ENCODE data around the gene ASS1. TPM values are rescaled to one million over a fixed set of nuclear protein-coding genes. Genes with fewer than 3 reads are reported as not detected.

The ASS1 gene
- total and polyA plus RNA-seq, 2 donors (not counting 1 experiment from before 2014, with no cell fraction given), result 44.7 to 223 TPM

DNA sequence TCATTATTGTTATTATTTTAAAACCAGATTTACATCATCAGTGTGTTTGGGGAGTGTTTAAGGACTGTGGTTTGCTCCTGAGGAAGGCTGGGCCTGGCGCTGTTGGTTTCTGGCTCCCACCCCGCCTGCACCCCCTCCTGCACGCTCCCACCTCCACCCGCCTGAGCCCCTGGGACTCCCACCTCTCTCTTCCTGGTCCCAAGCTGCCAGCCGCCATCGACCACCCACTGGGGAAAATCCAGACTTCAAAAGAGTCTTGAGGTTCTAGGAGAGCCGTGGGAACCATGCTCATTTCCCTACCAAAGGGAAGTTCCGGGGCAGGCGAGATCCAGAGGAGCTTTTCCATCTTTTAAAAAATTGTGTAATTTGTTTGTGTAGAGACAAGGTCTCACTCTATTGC lies 99.6 kb downstream of the ASS1 start:
- Histone ChIP-seq H3K9ac (ENCODE audit: insufficient read depth, low read length) (no peak overlapping the region), H4K20me1 (ENCODE audit: control insufficient read depth, extremely low read depth, insufficient read depth, low read length) (no peaks in the 10 kb centered on the region), H3K9me3 (ENCODE audit: control insufficient read depth, insufficient read depth, low read depth, low read length) (no peaks in the 10 kb centered on the region), H2AFZ (ENCODE audit: low read length) (no peak overlapping the region), H3K36me3 (ENCODE audit: control insufficient read depth, insufficient read depth, low read length) (no peaks in the 10 kb centered on the region), H3K4me2 (ENCODE audit: extremely low read depth, insufficient read depth, low read length) (no peak overlapping the region), H3K27me3 (ENCODE audit: control insufficient read depth, insufficient read depth, low read length) (peaks cover 2% of the 10 kb centered on the region), H3K4me3 (replicated peaks in 1 of 4; ENCODE audit: control extremely low read depth in 1 of 4, insufficient read depth in 1 of 4, low read depth in 3 of 4, low read length in 4 of 4) (no peak overlapping the region), H3K27ac (ENCODE audit: insufficient read depth, low read length) (no peak overlapping the region), H3K79me2 (ENCODE audit: control insufficient read depth, insufficient read depth, low read length) (no peaks in the 10 kb centered on the region), H3K4me1 (ENCODE audit: control insufficient read depth, extremely low read depth, insufficient read depth, low read length) (no peaks in the 10 kb centered on the region)
- TF ChIP-seq, protein P1, sequence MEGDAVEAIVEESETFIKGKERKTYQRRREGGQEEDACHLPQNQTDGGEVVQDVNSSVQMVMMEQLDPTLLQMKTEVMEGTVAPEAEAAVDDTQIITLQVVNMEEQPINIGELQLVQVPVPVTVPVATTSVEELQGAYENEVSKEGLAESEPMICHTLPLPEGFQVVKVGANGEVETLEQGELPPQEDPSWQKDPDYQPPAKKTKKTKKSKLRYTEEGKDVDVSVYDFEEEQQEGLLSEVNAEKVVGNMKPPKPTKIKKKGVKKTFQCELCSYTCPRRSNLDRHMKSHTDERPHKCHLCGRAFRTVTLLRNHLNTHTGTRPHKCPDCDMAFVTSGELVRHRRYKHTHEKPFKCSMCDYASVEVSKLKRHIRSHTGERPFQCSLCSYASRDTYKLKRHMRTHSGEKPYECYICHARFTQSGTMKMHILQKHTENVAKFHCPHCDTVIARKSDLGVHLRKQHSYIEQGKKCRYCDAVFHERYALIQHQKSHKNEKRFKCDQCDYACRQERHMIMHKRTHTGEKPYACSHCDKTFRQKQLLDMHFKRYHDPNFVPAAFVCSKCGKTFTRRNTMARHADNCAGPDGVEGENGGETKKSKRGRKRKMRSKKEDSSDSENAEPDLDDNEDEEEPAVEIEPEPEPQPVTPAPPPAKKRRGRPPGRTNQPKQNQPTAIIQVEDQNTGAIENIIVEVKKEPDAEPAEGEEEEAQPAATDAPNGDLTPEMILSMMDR (conservative IDR thresholded peaks at IDR 0.05 in 1 of 2, IDR thresholded peaks at IDR 0.05 in 1 of 2; ENCODE audit: low read depth in 1 of 2, low read length in 2 of 2), result no peak
- no peak for TF ChIP-seq EZH2 (IDR thresholded peaks at IDR 0.05; ENCODE audit: low read length, missing control alignments)
- no peak for DNase-seq (ENCODE audit: low read depth in 2 of 2)

DNA sequence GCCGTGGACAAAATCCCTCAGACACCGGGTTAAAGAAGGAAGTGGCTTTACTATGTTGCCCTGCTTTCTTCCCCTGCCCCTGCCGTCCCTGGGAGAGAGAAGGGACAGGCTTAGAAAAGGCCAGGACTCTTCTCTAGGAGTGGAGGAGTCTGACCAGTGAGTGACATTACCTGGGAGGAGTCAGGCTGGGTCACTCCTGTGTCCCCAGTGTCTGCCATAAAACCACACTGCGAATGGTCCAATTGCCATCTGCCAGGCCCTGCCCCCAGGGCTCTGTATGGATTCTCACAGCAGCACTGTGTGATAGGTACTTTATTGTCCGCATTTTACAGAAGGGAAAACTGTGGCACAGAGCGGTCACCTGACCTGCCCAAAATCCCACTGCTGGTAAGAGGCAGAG lies 103.3 kb downstream of the ASS1 start:
- Histone ChIP-seq H3K4me2 (ENCODE audit: extremely low read depth, insufficient read depth, low read length) (no peak overlapping the region), H3K27ac (ENCODE audit: insufficient read depth, low read length) (no peak overlapping the region), H2AFZ (ENCODE audit: low read length) (no peak overlapping the region)

DNA sequence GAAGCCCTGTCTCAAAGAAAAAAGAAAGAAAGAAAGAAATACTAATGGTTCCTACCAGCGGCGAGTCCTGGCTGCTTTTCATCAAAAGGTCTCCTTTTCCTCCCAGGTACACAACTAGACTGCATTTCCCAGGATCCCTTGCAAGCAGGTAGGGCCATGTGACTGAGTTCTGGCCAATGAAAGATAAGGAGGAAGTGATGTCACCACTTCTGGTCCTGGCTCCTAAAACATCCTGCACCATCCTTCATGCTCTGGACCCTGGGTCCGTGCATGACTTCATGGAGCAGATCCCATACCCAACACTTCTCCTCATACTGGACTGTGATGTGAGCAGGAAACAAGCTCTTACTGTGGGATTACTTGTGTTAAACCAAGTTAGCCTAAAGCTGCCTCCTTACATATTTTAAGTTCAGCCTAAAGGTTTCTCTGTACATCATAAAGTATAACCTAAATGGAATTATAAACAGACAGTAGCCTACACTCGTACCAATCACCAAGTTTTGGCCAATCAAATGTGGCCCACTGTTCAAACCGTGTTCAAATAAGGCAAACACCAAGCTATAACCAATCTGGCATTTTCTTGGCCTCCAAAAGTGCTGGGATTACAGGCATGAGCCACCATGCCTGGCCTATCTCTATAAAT lies 104.5 kb downstream of the ASS1 start:
- Histone ChIP-seq H3K4me3 (replicated peaks in 1 of 4; ENCODE audit: control extremely low read depth in 1 of 4, insufficient read depth in 1 of 4, low read depth in 3 of 4, low read length in 4 of 4) (no peak overlapping the region), H3K79me2 (ENCODE audit: control insufficient read depth, insufficient read depth, low read length) (no peaks in the 10 kb centered on the region)
- no peak for DNase-seq (ENCODE audit: low read depth in 2 of 2)

More for the DNA sequence above, 103.3 kb downstream of the ASS1 start:
- Histone ChIP-seq H3K9ac (ENCODE audit: insufficient read depth, low read length) (no peak overlapping the region), H3K4me3 (replicated peaks in 1 of 4; ENCODE audit: control extremely low read depth in 1 of 4, insufficient read depth in 1 of 4, low read depth in 3 of 4, low read length in 4 of 4) (no peak overlapping the region), H3K27me3 (ENCODE audit: control insufficient read depth, insufficient read depth, low read length) (no peaks in the 10 kb centered on the region), H3K9me3 (ENCODE audit: control insufficient read depth, insufficient read depth, low read depth, low read length) (no peaks in the 10 kb centered on the region), H3K79me2 (ENCODE audit: control insufficient read depth, insufficient read depth, low read length) (no peaks in the 10 kb centered on the region), H4K20me1 (ENCODE audit: control insufficient read depth, extremely low read depth, insufficient read depth, low read length) (no peaks in the 10 kb centered on the region), H3K4me1 (ENCODE audit: control insufficient read depth, extremely low read depth, insufficient read depth, low read length) (no peaks in the 10 kb centered on the region), H3K36me3 (ENCODE audit: control insufficient read depth, insufficient read depth, low read length) (no peaks in the 10 kb centered on the region)
- DNase-seq (ENCODE audit: low read depth in 2 of 2), result no peak
- no peak for TF ChIP-seq EZH2 (IDR thresholded peaks at IDR 0.05; ENCODE audit: low read length, missing control alignments)
- TF ChIP-seq, protein P1 (conservative IDR thresholded peaks at IDR 0.05 in 1 of 2, IDR thresholded peaks at IDR 0.05 in 1 of 2; ENCODE audit: low read depth in 1 of 2, low read length in 2 of 2), result no peak

More for the DNA sequence above, 104.5 kb downstream of the ASS1 start:
- Histone ChIP-seq H3K9ac (ENCODE audit: insufficient read depth, low read length) (no peak overlapping the region), H3K4me1 (ENCODE audit: control insufficient read depth, extremely low read depth, insufficient read depth, low read length) (no peaks in the 10 kb centered on the region), H3K27ac (ENCODE audit: insufficient read depth, low read length) (no peak overlapping the region), H3K36me3 (ENCODE audit: control insufficient read depth, insufficient read depth, low read length) (no peaks in the 10 kb centered on the region), H2AFZ (ENCODE audit: low read length) (no peak overlapping the region), H4K20me1 (ENCODE audit: control insufficient read depth, extremely low read depth, insufficient read depth, low read length) (no peaks in the 10 kb centered on the region), H3K4me2 (ENCODE audit: extremely low read depth, insufficient read depth, low read length) (no peak overlapping the region), H3K27me3 (ENCODE audit: control insufficient read depth, insufficient read depth, low read length) (no peaks in the 10 kb centered on the region), H3K9me3 (ENCODE audit: control insufficient read depth, insufficient read depth, low read depth, low read length) (no peaks in the 10 kb centered on the region)
- no peak for TF ChIP-seq EZH2 (IDR thresholded peaks at IDR 0.05; ENCODE audit: low read length, missing control alignments)
- TF ChIP-seq, protein P1 (conservative IDR thresholded peaks at IDR 0.05 in 1 of 2, IDR thresholded peaks at IDR 0.05 in 1 of 2; ENCODE audit: low read depth in 1 of 2, low read length in 2 of 2), result no peak

Other genes starting within 250 kb of the ASS1 start
- under 0.01 TPM in 2 replicates for gene HMCN2, start 179.2 kb upstream of the ASS1 start, total RNA-seq
- gene HMCN2, start 179.2 kb upstream of the ASS1 start, polyA plus RNA-seq, result not detected in 2 replicates
- gene FUBP3, start 134.6 kb downstream of the ASS1 start, total RNA-seq, result 33.6 and 36.2 TPM in 2 replicates
- 35.7 and 43.2 TPM in 2 replicates for gene FUBP3, start 134.6 kb downstream of the ASS1 start, polyA plus RNA-seq
- gene PRDM12, start 219.6 kb downstream of the ASS1 start, total RNA-seq, result not detected in 2 replicates
- gene PRDM12, start 219.6 kb downstream of the ASS1 start, polyA plus RNA-seq, result 0.02 TPM in 1 of 2 replicates, not detected in the other
- gene EXOSC2, start 248.8 kb downstream of the ASS1 start, total RNA-seq, result 22.0 and 27.7 TPM in 2 replicates
- 29.6 and 46.1 TPM in 2 replicates for gene EXOSC2, start 248.8 kb downstream of the ASS1 start, polyA plus RNA-seq

Measured in fibroblast of lung (primary cell).